ENCODE data around the gene PACRG. TPM values are rescaled to one million over a fixed set of nuclear protein-coding genes. Genes with fewer than 3 reads are reported as not detected.

The PACRG gene
- total and polyA plus RNA-seq, 2 experiments from 2014 or later: 0.17 to 0.68 TPM

GRCh38 chr6:163100259-163100658 is 372.5 kb downstream of the PACRG start:
- no peak for TF ChIP-seq NANOG (IDR thresholded peaks at IDR 0.05; ENCODE audit: borderline replicate concordance)
- no peak for TF ChIP-seq EZH2phosphoT487 (IDR thresholded peaks at IDR 0.05; ENCODE audit: unreplicated experiment)
- no peak for TF ChIP-seq STAT1 (IDR thresholded peaks at IDR 0.05; ENCODE audit: unreplicated experiment)
- no peak for TF ChIP-seq ZNF462 (CRISPR knock-in tag; IDR thresholded peaks at IDR 0.05)
- TF ChIP-seq POLR2AphosphoS5 (IDR thresholded peaks at IDR 0.05; ENCODE audit: low read depth): no peak
- Histone ChIP-seq H3K27ac (ENCODE audit: low read depth) (no peak overlapping the region), H3K4me1 (ENCODE audit: insufficient read depth) (peaks cover 10% of the 10 kb centered on the region), H3K9me2 (ENCODE audit: insufficient read depth) (peaks cover 11% of the 10 kb centered on the region), H4K20me1 (replicated peaks; ENCODE audit: insufficient read depth) (no peaks in the 10 kb centered on the region), H3K4me2 (no peak overlapping the region), H2AFZ (no peak overlapping the region), H3K79me2 (replicated peaks; ENCODE audit: insufficient read depth) (no peaks in the 10 kb centered on the region), H3K4me3 (no peak overlapping the region), H3K36me3 (ENCODE audit: insufficient read depth) (no peaks in the 10 kb centered on the region; the same call in 1 of the 2 replicates), H3K27me3 (ENCODE audit: insufficient read depth) (no peaks in the 10 kb centered on the region), H3F3A (replicated peaks; ENCODE audit: low read depth) (no peaks in the 10 kb centered on the region)
- H3K4me1 Mint-ChIP-seq: peaks cover 13% of the 10 kb centered on the region
- ATAC-seq (no peak; the same call in 2 of the 3 replicates), DNase-seq (ENCODE audit: low spot score) (no peak)
- peaks cover 2% of the 10 kb centered on the region for H3K27me3 Mint-ChIP-seq (ENCODE audit: insufficient read depth, low read depth, poor library complexity)
- H3K9me3 Mint-ChIP-seq: peaks cover 18% of the 10 kb centered on the region
- peaks cover 22% of the 10 kb centered on the region; the same call in 2 of the 3 replicates for H3K36me3 Mint-ChIP-seq (ENCODE audit: low read depth)
- no peak overlapping the region for H3K4me3 Mint-ChIP-seq
- H3K27ac Mint-ChIP-seq: no peak overlapping the region

GRCh38 chr6:163113358-163113962 is 385.7 kb downstream of the PACRG start:
- Mint-ChIP-seq H3K4me1 (no peaks in the 10 kb centered on the region), H3K27me3 (ENCODE audit: insufficient read depth, low read depth, poor library complexity) (peaks cover 8% of the 10 kb centered on the region), H3K36me3 (ENCODE audit: low read depth) (peaks cover 14% of the 10 kb centered on the region), H3K4me3 (no peak overlapping the region), H3K9me3 (peaks cover 23% of the 10 kb centered on the region), H3K27ac (no peak overlapping the region)
- Histone ChIP-seq H3F3A (replicated peaks; ENCODE audit: low read depth) (no peaks in the 10 kb centered on the region), H2AFZ (no peak overlapping the region), H3K27ac (ENCODE audit: low read depth) (no peak overlapping the region), H3K4me2 (no peak overlapping the region), H3K4me3 (no peak overlapping the region), H3K36me3 (ENCODE audit: insufficient read depth) (peaks cover 14% of the 10 kb centered on the region), H3K9me2 (ENCODE audit: insufficient read depth) (peaks cover 8% of the 10 kb centered on the region), H3K79me2 (replicated peaks; ENCODE audit: insufficient read depth) (no peaks in the 10 kb centered on the region), H3K4me1 (ENCODE audit: insufficient read depth) (no peaks in the 10 kb centered on the region), H4K20me1 (replicated peaks; ENCODE audit: insufficient read depth) (no peaks in the 10 kb centered on the region), H3K27me3 (ENCODE audit: insufficient read depth) (no peaks in the 10 kb centered on the region)
- no peak for ATAC-seq
- DNase-seq (ENCODE audit: low spot score): peak; percentile 24
- TF ChIP-seq POLR2AphosphoS5 (IDR thresholded peaks at IDR 0.05; ENCODE audit: low read depth): no peak
- TF ChIP-seq ZNF331 (CRISPR knock-in tag; IDR thresholded peaks at IDR 0.05; ENCODE audit: low read depth): no peak
- TF ChIP-seq NANOG (IDR thresholded peaks at IDR 0.05; ENCODE audit: borderline replicate concordance): no peak
